NCI-H187 treated with DMSO at 0.1 percent for 48 hours (cell line): Measurements from ENCODE around the gene TAF1L.

ENCODE experiments used
- DNase-seq: peaks from one replicate; lab custom pipeline; 2025; lab: John Stamatoyannopoulos, UW

TAF1L gene

GRCh38 chr9:32589083-32589723 lies 46.3 kb downstream of the TAF1L start:
- DNase-seq, result no peak

- no peak for DNase-seq
These were observed 47.6 kb downstream of the TAF1L start for GRCh38 chr9:32587901-32588300.

- DNase-seq, result no peak
These were observed 50.7 kb downstream of the TAF1L start for GRCh38 chr9:32584784-32585183.

DNA sequence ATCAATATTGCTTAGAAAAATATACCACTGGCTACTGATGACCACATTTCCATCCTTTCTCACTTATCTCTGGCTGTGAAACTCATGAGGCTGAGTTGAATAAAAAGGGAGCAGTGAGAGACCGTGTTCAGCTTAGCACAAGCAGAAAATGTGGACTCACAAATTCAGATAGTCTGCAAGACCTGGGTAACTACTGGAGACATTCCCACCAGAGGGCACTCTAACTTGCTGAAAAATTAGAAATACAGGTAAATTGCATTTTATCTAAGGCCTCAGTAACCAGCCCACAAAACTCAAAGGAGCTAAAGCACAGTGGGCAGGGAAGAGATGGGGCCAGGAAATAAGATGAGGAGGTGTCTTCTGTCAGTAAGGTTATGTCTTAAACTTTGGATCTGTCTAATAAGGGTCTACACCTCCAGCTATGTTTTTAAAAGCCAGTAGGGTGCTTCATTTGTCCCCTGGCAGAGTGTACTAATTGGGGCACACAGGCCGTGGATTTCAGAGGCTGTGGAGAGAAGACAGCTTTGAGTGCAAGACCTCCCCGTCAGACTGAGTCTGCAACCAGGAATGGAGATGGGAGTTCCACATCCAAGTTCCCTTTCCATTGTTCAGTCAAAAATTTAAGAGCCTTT lies 53.8 kb downstream of the TAF1L start:
- no peak for DNase-seq

DNA sequence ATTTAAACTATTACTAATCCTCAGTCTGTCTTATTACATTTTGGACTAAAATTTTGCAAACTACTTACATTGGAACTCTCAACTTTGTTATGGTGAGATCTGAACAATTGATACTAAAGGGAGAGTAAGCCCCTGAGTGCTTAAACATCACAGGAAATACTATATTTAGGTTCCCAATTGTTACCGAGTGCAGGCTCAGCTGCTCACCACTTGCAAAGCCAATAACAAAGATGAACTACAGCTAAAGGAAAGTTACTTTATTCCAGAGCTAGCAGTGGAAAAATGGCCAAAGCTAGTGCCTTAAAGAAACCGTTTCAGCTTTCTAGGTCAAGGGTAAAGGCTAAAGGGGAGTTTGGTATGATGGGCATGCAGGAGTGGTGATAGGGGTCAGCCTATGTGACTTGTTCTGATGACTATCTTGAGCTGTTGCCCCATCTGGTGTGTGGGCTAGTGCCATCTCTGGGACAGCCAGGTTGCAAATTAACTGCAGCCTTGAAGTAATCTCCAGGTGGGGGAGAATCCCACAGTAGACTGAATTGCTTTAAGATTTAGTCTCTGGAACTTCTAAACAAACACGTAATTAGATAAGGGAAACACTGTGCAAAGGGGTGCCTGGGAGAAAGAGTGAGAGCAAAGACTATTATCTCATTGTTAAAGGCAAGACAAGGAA lies 54.7 kb downstream of the TAF1L start:
- no peak for DNase-seq

DNA sequence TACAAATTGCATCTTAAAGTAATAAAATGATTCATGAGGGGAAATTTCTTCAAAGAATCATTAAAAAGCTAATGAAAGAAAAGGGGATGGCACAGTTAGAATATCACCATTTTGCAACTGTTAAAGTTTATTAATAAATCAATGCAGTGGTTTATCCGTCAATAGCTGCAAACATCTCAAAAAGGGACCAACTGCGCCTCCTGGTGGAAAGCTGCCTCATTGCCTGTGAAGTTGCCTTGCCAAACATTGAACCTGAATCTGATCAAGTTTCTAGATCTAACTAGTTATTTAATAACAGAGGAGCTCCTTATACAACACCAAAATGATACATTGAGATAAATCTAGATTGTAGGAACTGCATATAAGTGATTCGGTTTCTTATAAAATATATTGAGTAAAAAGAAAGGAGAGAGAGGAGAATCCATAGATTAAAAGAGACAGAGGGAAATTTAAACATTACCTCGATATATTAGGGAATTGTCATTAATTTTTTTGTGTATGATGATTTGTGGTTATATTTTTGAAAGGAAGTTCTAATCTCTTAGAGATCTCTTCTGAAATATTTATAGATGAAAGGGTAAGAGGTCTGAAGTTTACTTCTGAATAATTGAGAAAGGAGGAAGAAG lies 55.6 kb downstream of the TAF1L start:
- DNase-seq, result no peak
